ENCODE data around the gene ZNF562. TPM values are rescaled to one million over a fixed set of nuclear protein-coding genes. Genes with fewer than 3 reads are reported as not detected.

The ZNF562 gene
- 13.8 and 22.7 TPM in 2 replicates for total RNA-seq

GRCh38 chr19:9674663-9675357 is at the start of gene ZNF562:
Gene ZNF562, minus strand, starts transcription at chr19:9675100. Its CDS starts 14,356 bp downstream, at chr19:9660744.

DNA sequence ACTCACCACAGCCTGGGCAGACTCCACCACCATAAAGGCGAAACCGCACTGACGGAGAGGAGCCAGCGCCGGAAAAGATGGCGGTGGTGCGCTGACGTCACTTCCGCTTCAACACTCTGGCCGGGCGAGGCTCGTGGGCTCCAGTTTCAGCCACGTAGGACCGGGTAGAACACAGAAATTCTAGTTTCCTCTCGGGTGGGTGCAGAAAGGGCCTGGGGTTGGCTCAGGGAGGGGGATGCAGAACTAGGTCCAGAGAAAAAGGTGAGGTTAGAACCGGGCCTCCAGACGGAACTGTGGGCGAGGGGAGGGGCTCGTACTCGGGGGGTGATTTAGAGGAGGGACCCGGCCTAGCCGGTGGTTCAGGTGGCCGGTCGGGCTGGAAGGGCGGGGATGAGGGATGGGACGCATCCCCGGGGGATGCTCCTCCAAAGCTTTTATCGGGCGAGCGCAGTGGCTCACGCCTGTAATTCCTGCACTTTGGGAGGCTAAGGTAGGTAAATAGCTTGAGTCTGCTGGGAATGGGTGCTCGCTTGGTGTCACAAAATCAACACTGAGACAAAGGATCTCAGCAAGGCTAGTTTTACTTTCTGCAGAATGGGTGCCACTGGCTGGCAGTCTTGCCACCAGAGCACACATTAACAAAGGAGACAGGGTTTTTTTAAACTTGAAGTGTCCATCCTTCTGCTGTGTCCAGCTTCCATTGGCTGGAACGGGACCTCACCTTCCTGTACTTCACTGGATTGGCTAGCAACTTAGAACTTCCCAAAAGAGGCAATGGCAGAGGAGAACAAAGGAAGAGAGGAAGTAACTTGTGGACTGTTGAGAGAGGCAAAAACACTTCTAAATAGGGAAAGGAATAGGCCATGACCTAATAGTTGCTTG is 53.5 kb downstream of the ZNF562 start, which contains the start of gene ZNF561:
Gene ZNF561 (minus strand): TSS at position 77 of the 882 bp plus-strand sequence. CDS start 1,776 bp downstream, outside the sequence.

Other genes starting within 250 kb of the ZNF562 start
- 6.2 and 11.4 TPM in 2 replicates for gene ZNF266, start 239.5 kb downstream of the ZNF562 start, total RNA-seq
- gene ZNF560, start 176.5 kb downstream of the ZNF562 start, total RNA-seq = 0.49 TPM in 1 of 2 replicates, not detected in the other
- 6.8 and 11.9 TPM in 2 replicates for gene ZNF426, start 136.5 kb downstream of the ZNF562 start, total RNA-seq
- 16.9 and 18.6 TPM in 2 replicates for gene ZNF121, start 90.6 kb downstream of the ZNF562 start, total RNA-seq
- 13.0 and 21.8 TPM in 2 replicates for gene ZNF561, start 53.9 kb downstream of the ZNF562 start, total RNA-seq
- gene ZNF846, start 93.6 kb upstream of the ZNF562 start, total RNA-seq = 2.9 and 6.7 TPM in 2 replicates
- gene FBXL12, start 144.0 kb upstream of the ZNF562 start, total RNA-seq = 24.3 and 36.4 TPM in 2 replicates
- gene UBL5, start 152.8 kb upstream of the ZNF562 start, total RNA-seq = 343 and 569 TPM in 2 replicates
- gene PIN1, start 160.2 kb upstream of the ZNF562 start, total RNA-seq = 115 and 182 TPM in 2 replicates

All from mesangial cell (primary cell).